Hepatocyte (in vitro differentiated cells): ENCODE results near the gene TEX50.
"Not testable (repeated sequence)": the region's sequence is repeated elsewhere in the genome, so short reads cannot be mapped to it uniquely, and the experiment has no call there.

ENCODE experiments used
- EZH2phosphoT487 ChIP-seq: fragments of 200-600 bp; sonication (generic); IDR thresholded peaks from one replicate; pipeline ENCODE4 v1.6.1; 2018; ENCODE audit warnings: antibody characterized with exemption, mild to moderate bottlenecking, low read depth, moderate library complexity; ENCODE audit not compliant: unreplicated experiment, severe bottlenecking
- TF ChIP-seq, protein P1 (sequence below): fragments of 200-600 bp; sonication (generic); IDR thresholded peaks from 2 replicates; pipeline ENCODE4 v1.5.1; 2016; ENCODE audit warnings: antibody characterized with exemption, mild to moderate bottlenecking; ENCODE audit not compliant: poor library complexity

DNA sequence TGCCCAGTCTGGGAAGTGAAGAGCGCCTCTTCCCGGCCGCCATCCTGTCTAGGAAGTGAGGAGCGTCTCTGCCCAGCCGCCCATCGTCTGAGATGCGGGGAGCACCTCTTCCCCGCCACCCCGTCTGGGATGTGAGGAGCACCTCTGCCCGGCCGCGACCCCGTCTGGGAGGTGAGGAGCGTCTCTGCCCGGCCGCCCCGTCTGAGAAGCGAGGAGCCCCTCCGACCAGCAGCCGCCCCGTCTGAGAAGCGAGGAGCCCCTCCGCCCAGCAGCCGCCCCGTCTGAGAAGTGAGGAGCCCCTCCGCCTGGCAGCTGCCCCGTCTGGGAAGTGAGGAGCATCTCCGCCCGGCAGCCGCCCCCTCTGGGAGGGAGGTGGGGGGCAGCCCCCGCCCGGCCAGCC lies 22.1 kb upstream of the TEX50 start:
- TF ChIP-seq, protein P1, sequence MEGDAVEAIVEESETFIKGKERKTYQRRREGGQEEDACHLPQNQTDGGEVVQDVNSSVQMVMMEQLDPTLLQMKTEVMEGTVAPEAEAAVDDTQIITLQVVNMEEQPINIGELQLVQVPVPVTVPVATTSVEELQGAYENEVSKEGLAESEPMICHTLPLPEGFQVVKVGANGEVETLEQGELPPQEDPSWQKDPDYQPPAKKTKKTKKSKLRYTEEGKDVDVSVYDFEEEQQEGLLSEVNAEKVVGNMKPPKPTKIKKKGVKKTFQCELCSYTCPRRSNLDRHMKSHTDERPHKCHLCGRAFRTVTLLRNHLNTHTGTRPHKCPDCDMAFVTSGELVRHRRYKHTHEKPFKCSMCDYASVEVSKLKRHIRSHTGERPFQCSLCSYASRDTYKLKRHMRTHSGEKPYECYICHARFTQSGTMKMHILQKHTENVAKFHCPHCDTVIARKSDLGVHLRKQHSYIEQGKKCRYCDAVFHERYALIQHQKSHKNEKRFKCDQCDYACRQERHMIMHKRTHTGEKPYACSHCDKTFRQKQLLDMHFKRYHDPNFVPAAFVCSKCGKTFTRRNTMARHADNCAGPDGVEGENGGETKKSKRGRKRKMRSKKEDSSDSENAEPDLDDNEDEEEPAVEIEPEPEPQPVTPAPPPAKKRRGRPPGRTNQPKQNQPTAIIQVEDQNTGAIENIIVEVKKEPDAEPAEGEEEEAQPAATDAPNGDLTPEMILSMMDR = not testable (repeated sequence)
- not testable (repeated sequence) for TF ChIP-seq EZH2phosphoT487
